Spleen (tissue), 11 donors: Measurements from ENCODE around the gene ZCWPW1. TPM values are rescaled to one million over a fixed set of nuclear protein-coding genes. Genes with fewer than 3 reads are reported as not detected.
"Not testable (repeated sequence)": the region's sequence is repeated elsewhere in the genome, so short reads cannot be mapped to it uniquely, and the experiment has no call there.

Experiments used
- DNase-seq: peaks from one replicate; pipeline ENCODE4 v3.0.0-alpha.2; 2020
- H3K27ac ChIP-seq, 8 donors: fragments of 200-600 bp; sonication (generic) in 7 of 8; 1 replicate in 4 of 8; 2 replicates in 4 of 8; pipeline versions ENCODE4 v1.5.0 to v1.8.0; 2016 to 2021; ENCODE audit warnings: inconsistent platforms in 4 of 8, mild to moderate bottlenecking in 4 of 8, moderate library complexity in 1 of 8
- H3K27me3 ChIP-seq, 7 donors: fragments of 200-600 bp; sonication (generic) in 6 of 7; replicated peaks in 1 of 7; 1 replicate in 4 of 7; 2 replicates in 3 of 7; pipeline versions ENCODE4 v1.5.0 to v1.8.0; 2016 to 2021; ENCODE audit warnings: inconsistent platforms in 3 of 7, mild to moderate bottlenecking in 1 of 7
- H3K36me3 ChIP-seq, 6 donors: fragments of 200-600 bp; sonication (generic) in 5 of 6; 1 replicate in 4 of 6; 2 replicates in 2 of 6; pipeline versions ENCODE4 v1.5.0 to v1.8.0; 2016 to 2021; ENCODE audit warnings: inconsistent platforms in 2 of 6
- H3K4me1 ChIP-seq, 6 donors: fragments of 200-600 bp; sonication (generic) in 5 of 6; 1 replicate in 3 of 6; 2 replicates in 3 of 6; pipeline versions ENCODE4 v1.5.0 to v1.8.0; 2016 to 2021; ENCODE audit warnings: inconsistent platforms in 3 of 6
- H3K4me3 ChIP-seq, 8 donors: fragments of 200-600 bp; sonication (generic) in 7 of 8; 1 replicate in 4 of 8; 2 replicates in 4 of 8; pipeline versions ENCODE4 v1.5.0 to v1.8.0; 2016 to 2021; ENCODE audit warnings: inconsistent platforms in 4 of 8, mild to moderate bottlenecking in 4 of 8, moderate library complexity in 2 of 8
- H3K9me3 ChIP-seq, 8 donors: fragments of 200-600 bp; sonication (generic) in 7 of 8; 1 replicate in 4 of 8; 2 replicates in 4 of 8; pipeline versions ENCODE4 v1.5.0 to v1.8.0; 2016 to 2021; ENCODE audit warnings: inconsistent platforms in 4 of 8
- CTCF ChIP-seq, 11 experiments: fragments of 200-600 bp in 7 of 11; fragments of 450-650 bp in 4 of 11; sonication (generic) in 4 of 11; IDR thresholded peaks in 8 of 11; conservative IDR thresholded peaks in 3 of 11; 1 replicate in 7 of 11; 2 replicates in 4 of 11; pipeline versions ENCODE4 v1.4.0 to v1.8.0; 2016 to 2021; ENCODE audit warnings: antibody characterized with exemption in 11 of 11, inconsistent platforms in 4 of 11, mild to moderate bottlenecking in 1 of 11
- POLR2A ChIP-seq, 3 donors: fragments of 450-650 bp; IDR thresholded peaks; one replicate each; pipeline ENCODE4 v1.5.1; 2017; ENCODE audit warnings: antibody characterized with exemption in 3 of 3, mild to moderate bottlenecking in 1 of 3
- POLR2AphosphoS5 ChIP-seq, 3 donors: sonication (generic); formaldehyde crosslinking; IDR thresholded peaks; one replicate each; pipeline ENCODE4 v1.5.1; 2017; ENCODE audit warnings: antibody characterized with exemption in 3 of 3
- WGBS, 5 donors: extraction: QIAGEN DNeasy Blood & Tissue Kit in 3 of 5; methylation state at CpG; one replicate each; pipeline versions ENCODE4 v1.1.5 to v1.1.7; 2013 to 2018; 5-methylcytosine and 5-hydroxymethylcytosine counted together
- intact Hi-C: fragments of 100-400 bp; cut with DNase I; formaldehyde crosslinking; loops from one replicate; pipeline ENCODE4 v1.15.0; 2023; ENCODE audit warnings: low total_unique reads
- polyA plus RNA-seq, 3 donors: library from polyadenylated mRNA; stranded (reverse); fragments of 200-250 nt; gene quantifications; one replicate each; pipeline ENCODE4 v1.2.1, GENCODE V29; 2013
- total RNA-seq, 7 donors: library from RNA; depleted of rRNA in 3 of 7; stranded (reverse); fragments of >200 nt in 3 of 7; fragmentation: NEBNext Ultra II Directional in 4 of 7; extraction: Animal tissue kit (Norgen Biotek cat#: 25700) in 4 of 7; gene quantifications; one replicate each; pipeline versions ENCODE4 v1.1.0 to v1.2.1, GENCODE V29; 2016 to 2021
- donor health status: healthy with polysubstance abuse.
- donor health status: DM: no; HTN: no; CAD: no; lungs with moderate emphysema.
- donor health status: DM: no; HTN: no; CAD: no.
- donor health status: Bipolar disorder and iron deficiency.
- donor health status: healthy.
- donor health status: DM: no; HTN: no; CAD: no.
- donor health status: DM: yes; HTN: yes; CAD: no.

ZCWPW1 gene
- total and polyA plus RNA-seq, 10 donors, result 4.5 to 42.6 (median 6.6) TPM

- 62 to 69% (median 65%) methylated on average over 6 of the region's 6 CpGs for WGBS, 5 donors
- no peaks in the 10 kb centered on the region for H3K9me3 ChIP-seq
- no peaks in the 10 kb centered on the region for H3K27me3 ChIP-seq
- intact Hi-C loops, result no loop called here
- no peak overlapping the region for H3K4me3 ChIP-seq
- peaks cover 0 to 2% (median 0%) of the 10 kb centered on the region in 6 donors for H3K36me3 ChIP-seq
- peaks cover 0 to 40% (median 9%) of the 10 kb centered on the region in 6 donors for H3K4me1 ChIP-seq
- H3K27ac ChIP-seq, result peak overlapping the region in 3 of 8 donors; percentile 21 to 47 (median 21)
- DNase-seq, result no peak
- TF ChIP-seq POLR2AphosphoS5 (IDR thresholded peaks at IDR 0.05) (no peak), POLR2A (IDR thresholded peaks at IDR 0.05) (no peak), CTCF (IDR thresholded peaks at IDR 0.05 in 8 of 11, conservative IDR thresholded peaks at IDR 0.05 in 3 of 11) (no peak)
Measured at GRCh38 chr7:100384628-100385294, 43.7 kb downstream of the ZCWPW1 start.

- H3K4me3 ChIP-seq, intact Hi-C loops, DNase-seq, H3K9me3 ChIP-seq, H3K36me3 ChIP-seq, H3K27me3 ChIP-seq: not testable (repeated sequence)
- 67 to 73% (median 70%) methylated on average over 8 of the region's 8 CpGs for WGBS, 5 donors
- peak in 1 of 3 donors; percentile 42 for TF ChIP-seq POLR2AphosphoS5 (IDR thresholded peaks at IDR 0.05)
- H3K4me1 ChIP-seq, result peaks cover 0 to 64% (median 19%) of the 10 kb centered on the region in 6 donors
- H3K27ac ChIP-seq, result peak overlapping the region in 3 of 8 donors; percentile 41 to 56 (median 55)
Measured at GRCh38 chr7:100382234-100382853, 46.2 kb downstream of the ZCWPW1 start.

GRCh38 chr7:100381531-100382233 is 46.8 kb downstream of the ZCWPW1 start:
- H3K4me3 ChIP-seq, H3K36me3 ChIP-seq, intact Hi-C loops, H3K9me3 ChIP-seq, H3K27me3 ChIP-seq: not testable (repeated sequence)
- H3K4me1 ChIP-seq, result peaks cover 0 to 69% (median 20%) of the 10 kb centered on the region in 6 donors
- 84 to 96% (median 91%) methylated on average over 21 to 49 of the region's 49 CpGs for WGBS, 5 donors
- DNase-seq, result peak; percentile 75
- peak overlapping the region in 1 of 8 donors; percentile 16 for H3K27ac ChIP-seq

GRCh38 chr7:100380196-100380595 is 48.3 kb downstream of the ZCWPW1 start:
- TF ChIP-seq CTCF (IDR thresholded peaks at IDR 0.05 in 8 of 11, conservative IDR thresholded peaks at IDR 0.05 in 3 of 11) (no peak), POLR2AphosphoS5 (IDR thresholded peaks at IDR 0.05) (no peak), POLR2A (IDR thresholded peaks at IDR 0.05) (no peak)
- Histone ChIP-seq H3K27me3 (no peaks in the 10 kb centered on the region), H3K4me3 (peak overlapping the region in 1 of 8 donors; percentile 33), H3K9me3 (no peaks in the 10 kb centered on the region), H3K36me3 (peaks cover 0 to 8% (median 0%) of the 10 kb centered on the region in 6 donors), H3K4me1 (peaks cover 0 to 84% (median 25%) of the 10 kb centered on the region in 6 donors), H3K27ac (peak overlapping the region in 7 of 8 donors; percentile 20 to 86 (median 73))
- intact Hi-C loops, result no loop called here
- 47 to 57% (median 54%) methylated on average over 4 of the region's 4 CpGs for WGBS, 5 donors
- DNase-seq, result no peak
